Measurements from ENCODE around the gene ZNF431. TPM values are rescaled to one million over a fixed set of nuclear protein-coding genes. Genes with fewer than 3 reads are reported as not detected.

ZNF431 gene
- total and polyA plus RNA-seq, 9 of the 15 experiments (the other 6 are each of a cell fraction or from before 2014, with no cell fraction given) = 3.3 to 24.8 (median 13.5) TPM

DNA sequence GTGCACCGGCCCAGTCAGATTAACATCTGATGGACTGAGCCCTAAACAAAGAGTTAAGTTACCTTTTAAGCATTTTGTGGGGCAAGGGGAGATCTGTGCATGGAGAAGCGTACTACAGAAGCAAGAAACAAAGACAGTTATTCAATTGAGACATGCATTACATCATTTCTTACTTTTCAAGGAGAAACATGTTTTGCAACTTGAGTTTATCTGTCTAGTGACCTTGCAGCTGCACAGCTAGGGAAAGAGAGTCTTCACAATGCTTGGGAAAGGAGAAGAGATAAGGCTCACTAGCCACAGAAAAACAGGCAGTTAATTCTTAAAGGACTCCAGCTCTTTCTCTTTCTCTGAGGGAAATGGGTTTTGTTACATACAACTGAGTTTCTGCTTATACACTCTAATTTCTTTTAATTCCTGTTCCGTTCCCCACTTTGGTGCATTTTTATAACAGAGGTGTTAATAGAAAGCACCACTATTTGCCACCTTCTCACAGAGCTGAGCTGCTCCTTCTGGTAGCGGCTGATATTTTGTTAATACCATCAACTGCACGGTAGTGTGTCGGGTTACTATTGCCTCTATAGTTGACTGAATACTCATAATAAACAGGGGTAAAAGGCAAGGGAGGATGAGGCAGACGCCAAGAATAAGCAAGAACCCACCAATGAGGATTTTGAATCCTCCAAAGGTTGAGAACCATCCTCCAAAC, 55.9 kb downstream of the ZNF431 start (continued):
- no peak for TF ChIP-seq SNRNP70 (optimal IDR thresholded peaks at IDR 0.05; ENCODE audit: low read depth, low read length)
- TF ChIP-seq, protein P1, sequence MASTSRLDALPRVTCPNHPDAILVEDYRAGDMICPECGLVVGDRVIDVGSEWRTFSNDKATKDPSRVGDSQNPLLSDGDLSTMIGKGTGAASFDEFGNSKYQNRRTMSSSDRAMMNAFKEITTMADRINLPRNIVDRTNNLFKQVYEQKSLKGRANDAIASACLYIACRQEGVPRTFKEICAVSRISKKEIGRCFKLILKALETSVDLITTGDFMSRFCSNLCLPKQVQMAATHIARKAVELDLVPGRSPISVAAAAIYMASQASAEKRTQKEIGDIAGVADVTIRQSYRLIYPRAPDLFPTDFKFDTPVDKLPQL (IDR thresholded peaks at IDR 0.05; ENCODE audit: extremely low read depth, insufficient read length) = no peak
- no peak for TF ChIP-seq SREBF2 (CRISPR knock-in tag; IDR thresholded peaks at IDR 0.05)
- TF ChIP-seq PTBP1 (IDR thresholded peaks at IDR 0.05; ENCODE audit: low read depth, low read length) = no peak
- no peak for TF ChIP-seq ZNF263 (CRISPR knock-in tag; IDR thresholded peaks at IDR 0.05; ENCODE audit: borderline replicate concordance)
- TF ChIP-seq, protein P2, sequence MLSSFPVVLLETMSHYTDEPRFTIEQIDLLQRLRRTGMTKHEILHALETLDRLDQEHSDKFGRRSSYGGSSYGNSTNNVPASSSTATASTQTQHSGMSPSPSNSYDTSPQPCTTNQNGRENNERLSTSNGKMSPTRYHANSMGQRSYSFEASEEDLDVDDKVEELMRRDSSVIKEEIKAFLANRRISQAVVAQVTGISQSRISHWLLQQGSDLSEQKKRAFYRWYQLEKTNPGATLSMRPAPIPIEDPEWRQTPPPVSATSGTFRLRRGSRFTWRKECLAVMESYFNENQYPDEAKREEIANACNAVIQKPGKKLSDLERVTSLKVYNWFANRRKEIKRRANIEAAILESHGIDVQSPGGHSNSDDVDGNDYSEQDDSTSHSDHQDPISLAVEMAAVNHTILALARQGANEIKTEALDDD (IDR thresholded peaks at IDR 0.05) = peak; percentile 61; the same call in 1 of the 2 replicates
- TF ChIP-seq, protein P3, sequence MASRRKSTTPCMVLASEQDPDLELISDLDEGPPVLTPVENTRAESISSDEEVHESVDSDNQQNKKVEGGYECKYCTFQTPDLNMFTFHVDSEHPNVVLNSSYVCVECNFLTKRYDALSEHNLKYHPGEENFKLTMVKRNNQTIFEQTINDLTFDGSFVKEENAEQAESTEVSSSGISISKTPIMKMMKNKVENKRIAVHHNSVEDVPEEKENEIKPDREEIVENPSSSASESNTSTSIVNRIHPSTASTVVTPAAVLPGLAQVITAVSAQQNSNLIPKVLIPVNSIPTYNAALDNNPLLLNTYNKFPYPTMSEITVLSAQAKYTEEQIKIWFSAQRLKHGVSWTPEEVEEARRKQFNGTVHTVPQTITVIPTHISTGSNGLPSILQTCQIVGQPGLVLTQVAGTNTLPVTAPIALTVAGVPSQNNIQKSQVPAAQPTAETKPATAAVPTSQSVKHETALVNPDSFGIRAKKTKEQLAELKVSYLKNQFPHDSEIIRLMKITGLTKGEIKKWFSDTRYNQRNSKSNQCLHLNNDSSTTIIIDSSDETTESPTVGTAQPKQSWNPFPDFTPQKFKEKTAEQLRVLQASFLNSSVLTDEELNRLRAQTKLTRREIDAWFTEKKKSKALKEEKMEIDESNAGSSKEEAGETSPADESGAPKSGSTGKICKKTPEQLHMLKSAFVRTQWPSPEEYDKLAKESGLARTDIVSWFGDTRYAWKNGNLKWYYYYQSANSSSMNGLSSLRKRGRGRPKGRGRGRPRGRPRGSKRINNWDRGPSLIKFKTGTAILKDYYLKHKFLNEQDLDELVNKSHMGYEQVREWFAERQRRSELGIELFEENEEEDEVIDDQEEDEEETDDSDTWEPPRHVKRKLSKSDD (conservative IDR thresholded peaks at IDR 0.05; ENCODE audit: low read length) = no peak
- TF ChIP-seq EP400 (IDR thresholded peaks at IDR 0.05) = peak; percentile 59
- TF ChIP-seq MXI1 (IDR thresholded peaks at IDR 0.05; ENCODE audit: low read depth, low read length) = no peak
- TF ChIP-seq CHD4 (IDR thresholded peaks at IDR 0.05; ENCODE audit: insufficient read depth, insufficient replicate concordance, low read depth, low read length, poor library complexity, severe bottlenecking) = no peak
- 0 out of 3 replicates have a peak, but pooled peaks of 1 of the 2 experiments have one; percentile 18 for TF ChIP-seq CBX3 (IDR thresholded peaks at IDR 0.05; ENCODE audit: borderline replicate concordance in 1 of 2, low read length in 2 of 2)
- no peak for TF ChIP-seq ZBTB7A (IDR thresholded peaks at IDR 0.05; ENCODE audit: borderline replicate concordance, control insufficient read depth, low read depth, low read length)
- TF ChIP-seq, protein P4, sequence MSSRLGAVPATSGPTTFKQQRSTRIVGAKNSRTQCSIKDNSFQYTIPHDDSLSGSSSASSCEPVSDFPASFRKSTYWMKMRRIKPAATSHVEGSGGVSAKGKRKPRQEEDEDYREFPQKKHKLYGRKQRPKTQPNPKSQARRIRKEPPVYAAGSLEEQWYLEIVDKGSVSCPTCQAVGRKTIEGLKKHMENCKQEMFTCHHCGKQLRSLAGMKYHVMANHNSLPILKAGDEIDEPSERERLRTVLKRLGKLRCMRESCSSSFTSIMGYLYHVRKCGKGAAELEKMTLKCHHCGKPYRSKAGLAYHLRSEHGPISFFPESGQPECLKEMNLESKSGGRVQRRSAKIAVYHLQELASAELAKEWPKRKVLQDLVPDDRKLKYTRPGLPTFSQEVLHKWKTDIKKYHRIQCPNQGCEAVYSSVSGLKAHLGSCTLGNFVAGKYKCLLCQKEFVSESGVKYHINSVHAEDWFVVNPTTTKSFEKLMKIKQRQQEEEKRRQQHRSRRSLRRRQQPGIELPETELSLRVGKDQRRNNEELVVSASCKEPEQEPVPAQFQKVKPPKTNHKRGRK (tag; IDR thresholded peaks at IDR 0.05) = no peak
- TF ChIP-seq, protein P5, sequence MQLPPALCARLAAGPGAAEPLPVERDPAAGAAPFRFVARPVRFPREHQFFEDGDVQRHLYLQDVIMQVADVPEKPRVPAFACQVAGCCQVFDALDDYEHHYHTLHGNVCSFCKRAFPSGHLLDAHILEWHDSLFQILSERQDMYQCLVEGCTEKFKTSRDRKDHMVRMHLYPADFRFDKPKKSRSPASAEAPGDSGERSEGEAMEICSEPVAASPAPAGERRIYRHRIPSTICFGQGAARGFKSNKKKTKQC (CRISPR knock-in tag; IDR thresholded peaks at IDR 0.05) = no peak
- TF ChIP-seq, protein P6, sequence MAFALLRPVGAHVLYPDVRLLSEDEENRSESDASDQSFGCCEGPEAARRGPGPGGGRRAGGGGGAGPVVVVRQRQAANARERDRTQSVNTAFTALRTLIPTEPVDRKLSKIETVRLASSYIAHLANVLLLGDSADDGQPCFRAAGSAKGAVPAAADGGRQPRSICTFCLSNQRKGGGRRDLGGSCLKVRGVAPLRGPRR (CRISPR knock-in tag; IDR thresholded peaks at IDR 0.05) = no peak
- TF ChIP-seq, protein P7, sequence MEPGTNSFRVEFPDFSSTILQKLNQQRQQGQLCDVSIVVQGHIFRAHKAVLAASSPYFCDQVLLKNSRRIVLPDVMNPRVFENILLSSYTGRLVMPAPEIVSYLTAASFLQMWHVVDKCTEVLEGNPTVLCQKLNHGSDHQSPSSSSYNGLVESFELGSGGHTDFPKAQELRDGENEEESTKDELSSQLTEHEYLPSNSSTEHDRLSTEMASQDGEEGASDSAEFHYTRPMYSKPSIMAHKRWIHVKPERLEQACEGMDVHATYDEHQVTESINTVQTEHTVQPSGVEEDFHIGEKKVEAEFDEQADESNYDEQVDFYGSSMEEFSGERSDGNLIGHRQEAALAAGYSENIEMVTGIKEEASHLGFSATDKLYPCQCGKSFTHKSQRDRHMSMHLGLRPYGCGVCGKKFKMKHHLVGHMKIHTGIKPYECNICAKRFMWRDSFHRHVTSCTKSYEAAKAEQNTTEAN (CRISPR knock-in tag; IDR thresholded peaks at IDR 0.05) = no peak
- TF ChIP-seq HDAC8 (tag; IDR thresholded peaks at IDR 0.05) = no peak
- peak; percentile 38; the same call in 1 of the 2 replicates for TF ChIP-seq MTA3 (IDR thresholded peaks at IDR 0.05; ENCODE audit: borderline replicate concordance)
